ENCODE results near the gene SLC9A9.

SLC9A9 gene

DNA sequence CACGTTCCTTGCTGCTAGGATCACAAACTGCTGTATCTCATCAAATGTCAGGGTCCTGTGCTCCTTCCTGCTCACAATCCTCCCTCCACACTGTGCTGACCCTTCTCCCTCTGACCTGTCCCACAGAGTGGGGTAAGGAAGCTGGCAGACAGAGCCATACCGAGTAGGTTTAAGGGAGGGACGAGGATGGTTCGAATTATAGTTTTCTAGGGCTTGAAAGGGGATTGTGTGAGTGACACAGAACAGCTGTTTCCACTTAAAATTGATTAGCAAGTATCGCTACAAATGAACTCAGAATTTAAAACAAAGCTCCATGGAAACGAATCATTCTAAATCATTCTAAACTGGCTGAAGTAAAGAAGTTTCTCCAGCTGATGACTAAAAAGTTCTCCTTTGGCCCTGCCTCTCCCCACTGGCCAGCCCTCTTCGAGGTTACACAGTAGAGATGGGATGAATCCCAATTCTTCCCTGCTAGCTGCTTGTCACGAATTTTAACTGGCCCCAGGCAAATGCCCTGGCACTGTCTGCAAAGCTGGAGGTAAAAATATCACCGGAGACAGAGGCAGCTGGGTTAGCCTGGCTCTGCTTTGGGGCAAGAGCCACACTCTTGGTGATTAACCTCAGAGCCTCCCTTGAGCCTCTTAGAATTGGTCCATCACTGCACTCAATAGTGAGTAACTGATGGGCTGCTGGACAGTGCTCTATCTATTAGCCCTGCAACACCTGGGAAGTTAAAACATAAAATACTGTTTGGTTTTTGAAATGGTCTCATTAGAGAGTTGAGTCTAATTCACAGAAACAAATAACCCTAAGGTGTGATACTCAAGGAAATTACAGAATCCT, 533.8 kb downstream of the SLC9A9 start:
- TF ChIP-seq, protein P1, sequence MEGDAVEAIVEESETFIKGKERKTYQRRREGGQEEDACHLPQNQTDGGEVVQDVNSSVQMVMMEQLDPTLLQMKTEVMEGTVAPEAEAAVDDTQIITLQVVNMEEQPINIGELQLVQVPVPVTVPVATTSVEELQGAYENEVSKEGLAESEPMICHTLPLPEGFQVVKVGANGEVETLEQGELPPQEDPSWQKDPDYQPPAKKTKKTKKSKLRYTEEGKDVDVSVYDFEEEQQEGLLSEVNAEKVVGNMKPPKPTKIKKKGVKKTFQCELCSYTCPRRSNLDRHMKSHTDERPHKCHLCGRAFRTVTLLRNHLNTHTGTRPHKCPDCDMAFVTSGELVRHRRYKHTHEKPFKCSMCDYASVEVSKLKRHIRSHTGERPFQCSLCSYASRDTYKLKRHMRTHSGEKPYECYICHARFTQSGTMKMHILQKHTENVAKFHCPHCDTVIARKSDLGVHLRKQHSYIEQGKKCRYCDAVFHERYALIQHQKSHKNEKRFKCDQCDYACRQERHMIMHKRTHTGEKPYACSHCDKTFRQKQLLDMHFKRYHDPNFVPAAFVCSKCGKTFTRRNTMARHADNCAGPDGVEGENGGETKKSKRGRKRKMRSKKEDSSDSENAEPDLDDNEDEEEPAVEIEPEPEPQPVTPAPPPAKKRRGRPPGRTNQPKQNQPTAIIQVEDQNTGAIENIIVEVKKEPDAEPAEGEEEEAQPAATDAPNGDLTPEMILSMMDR (IDR thresholded peaks at IDR 0.05; ENCODE audit: extremely low read depth, missing control alignments): no peak
- no peak for DNase-seq (ENCODE audit: low spot score)

GRCh38 chr3:143313893-143314188, 534.4 kb downstream of the SLC9A9 start:
- DNase-seq (ENCODE audit: low spot score): no peak
- TF ChIP-seq, protein P1 (IDR thresholded peaks at IDR 0.05; ENCODE audit: extremely low read depth, missing control alignments): no peak

- TF ChIP-seq, protein P1 (IDR thresholded peaks at IDR 0.05; ENCODE audit: extremely low read depth, missing control alignments): no peak
- DNase-seq (ENCODE audit: low spot score): no peak
Observed at GRCh38 chr3:143313025-143313892, 535.0 kb downstream of the SLC9A9 start.

DNA sequence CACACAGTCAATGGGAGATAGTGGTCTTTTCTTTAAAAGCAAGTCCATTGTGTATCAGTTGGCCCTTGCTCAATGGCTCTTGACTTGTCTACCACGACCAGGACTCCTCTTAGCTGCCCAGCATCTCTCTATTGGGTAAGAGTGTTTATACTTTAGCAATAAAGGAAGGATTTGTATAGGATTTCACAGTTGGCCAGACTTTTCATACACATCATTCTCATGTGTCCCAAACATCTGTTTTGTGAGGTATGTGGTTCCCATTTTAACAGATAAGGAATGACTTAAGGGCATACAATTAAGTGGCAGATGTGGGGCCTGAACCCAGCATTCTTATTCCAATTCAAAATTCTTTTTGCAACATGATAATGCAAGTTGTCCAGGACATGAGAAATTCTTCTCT, 537.2 kb downstream of the SLC9A9 start:
- TF ChIP-seq, protein P1 (IDR thresholded peaks at IDR 0.05; ENCODE audit: extremely low read depth, missing control alignments): no peak
- no peak for DNase-seq (ENCODE audit: low spot score)

DNA sequence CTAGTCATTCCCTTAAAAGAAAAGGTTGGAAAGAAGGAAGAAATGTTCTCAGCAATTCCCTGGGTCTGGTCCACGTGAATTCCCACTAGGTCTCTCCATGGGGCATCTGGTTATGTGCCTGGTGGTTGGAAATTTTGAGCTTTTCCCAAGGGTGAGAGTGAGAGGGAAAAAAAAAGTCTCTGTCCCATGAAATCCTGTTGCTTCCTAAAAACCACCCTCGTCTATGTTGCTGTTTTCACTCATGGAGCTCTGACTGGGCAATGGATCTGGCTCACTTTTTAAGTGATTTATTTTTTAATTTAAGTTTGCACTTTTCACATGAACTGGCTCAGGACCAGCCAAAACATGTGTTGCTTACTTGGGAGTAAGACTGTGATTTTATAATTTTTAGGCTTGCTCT, 538.6 kb downstream of the SLC9A9 start:
- DNase-seq (ENCODE audit: low spot score): no peak
- TF ChIP-seq, protein P1 (IDR thresholded peaks at IDR 0.05; ENCODE audit: extremely low read depth, missing control alignments): no peak

GRCh38 chr3:143307613-143308183, 540.6 kb downstream of the SLC9A9 start:
- peak; percentile 39 for DNase-seq (ENCODE audit: low spot score)
- TF ChIP-seq, protein P1 (IDR thresholded peaks at IDR 0.05; ENCODE audit: extremely low read depth, missing control alignments): no peak

DNA sequence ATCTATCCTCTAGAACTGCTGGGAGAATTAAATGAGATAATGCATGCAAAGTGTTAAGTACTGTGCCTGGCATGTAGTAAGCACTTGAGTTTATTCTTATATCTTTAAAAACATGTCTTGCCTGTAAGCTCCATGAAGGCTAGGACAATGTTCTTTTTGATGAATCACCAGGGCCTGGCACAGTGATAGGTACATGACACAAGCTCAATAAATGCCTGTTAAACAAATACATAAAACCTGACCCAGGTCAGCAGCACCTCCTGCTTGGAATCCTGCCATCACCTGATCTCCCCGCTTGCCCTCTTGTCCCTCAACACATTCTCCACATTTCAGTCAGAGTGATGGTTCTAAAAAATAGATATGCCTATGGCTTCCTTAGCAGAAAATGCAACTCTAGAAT, 541.9 kb downstream of the SLC9A9 start:
- TF ChIP-seq, protein P1 (IDR thresholded peaks at IDR 0.05; ENCODE audit: extremely low read depth, missing control alignments): no peak
- no peak for DNase-seq (ENCODE audit: low spot score)

Data from GM20000 (cell line).